T-helper 17 cell (primary cell): Measurements from ENCODE around the gene THAP3. TPM values are rescaled to one million over a fixed set of nuclear protein-coding genes. Genes with fewer than 3 reads are reported as not detected.

Source experiments
- ATAC-seq: fragments of 150-1000 bp; cut with Tn5 transposase; 2 replicates; pipeline ENCODE4 v1.10.0; 2021; ENCODE audit warnings: mild to moderate bottlenecking, moderate library complexity
- DNase-seq, 3 donors: peaks; one replicate each; pipeline versions ENCODE4 v3.0.0 to v3.0.0-alpha.2; 2020 to 2021
- H3K9me3 ChIP-seq: one replicate; pipeline ENCODE4 v1.7.0; 2013; ENCODE audit warnings: low read length, mild to moderate bottlenecking; ENCODE audit not compliant: control insufficient read depth, poor library complexity, severe bottlenecking
- H3K27ac Mint-ChIP-seq: one replicate; pipeline ENCODE4 v1.8.0; 2022; ENCODE audit warnings: mild to moderate bottlenecking, moderate library complexity, mixed read lengths
- H3K27me3 Mint-ChIP-seq: one replicate; pipeline ENCODE4 v1.8.0; 2022; ENCODE audit warnings: mixed read lengths
- H3K36me3 Mint-ChIP-seq: one replicate; pipeline ENCODE4 v1.8.0; 2022; ENCODE audit warnings: low read depth, mixed read lengths
- H3K4me1 Mint-ChIP-seq: one replicate; pipeline ENCODE4 v1.8.0; 2022; ENCODE audit warnings: mild to moderate bottlenecking, mixed read lengths
- H3K4me3 Mint-ChIP-seq: one replicate; pipeline ENCODE4 v1.8.0; 2022; ENCODE audit warnings: mild to moderate bottlenecking, moderate library complexity, mixed read lengths
- total RNA-seq, 4 donors: library from RNA in 2 of 4; stranded (reverse) in 2 of 4; gene quantifications; one replicate each; pipeline ENCODE4 v1.2.3 and lab custom pipeline; 2022 to 2026

The THAP3 gene
- total RNA-seq, 2 donors from 2014 or later, result 13.3 to 14.0 TPM

- no peaks in the 10 kb centered on the region for H3K9me3 ChIP-seq
- Mint-ChIP-seq H3K4me1 (peaks cover 2% of the 10 kb centered on the region), H3K4me3 (no peak overlapping the region), H3K36me3 (no peaks in the 10 kb centered on the region), H3K27ac (no peak overlapping the region), H3K27me3 (no peaks in the 10 kb centered on the region)
- DNase-seq (no peak), ATAC-seq (no peak)
Measured at GRCh38 chr1:6672558-6672957, 47.9 kb downstream of the THAP3 start.

- H3K4me3 Mint-ChIP-seq, result no peak overlapping the region
Measured at GRCh38 chr1:6673816-6674398, 49.2 kb downstream of the THAP3 start.

GRCh38 chr1:6674771-6675170 lies 50.1 kb downstream of the THAP3 start:
- H3K4me3 Mint-ChIP-seq, result no peak overlapping the region

More at GRCh38 chr1:6673816-6674398, 49.2 kb downstream of the THAP3 start:
- no peaks in the 10 kb centered on the region for H3K9me3 ChIP-seq
- ATAC-seq (no peak), DNase-seq (no peak)
- Mint-ChIP-seq H3K36me3 (no peaks in the 10 kb centered on the region), H3K27me3 (no peaks in the 10 kb centered on the region), H3K27ac (no peak overlapping the region), H3K4me1 (peaks cover 2% of the 10 kb centered on the region)

GRCh38 chr1:6675941-6676340 lies 51.3 kb downstream of the THAP3 start:
- ATAC-seq (no peak), DNase-seq (no peak)
- peaks cover 7% of the 10 kb centered on the region for H3K36me3 Mint-ChIP-seq
- H3K4me1 Mint-ChIP-seq, result peaks cover 2% of the 10 kb centered on the region
- no peaks in the 10 kb centered on the region for H3K27me3 Mint-ChIP-seq
- peak overlapping the region; percentile 45 for H3K27ac Mint-ChIP-seq
- H3K4me3 Mint-ChIP-seq, result no peak overlapping the region
- no peaks in the 10 kb centered on the region for H3K9me3 ChIP-seq

More at GRCh38 chr1:6674771-6675170, 50.1 kb downstream of the THAP3 start:
- Mint-ChIP-seq H3K36me3 (peaks cover 2% of the 10 kb centered on the region), H3K4me1 (peaks cover 2% of the 10 kb centered on the region), H3K27ac (no peak overlapping the region), H3K27me3 (no peaks in the 10 kb centered on the region)
- no peak for DNase-seq
- H3K9me3 ChIP-seq, result no peaks in the 10 kb centered on the region
- no peak for ATAC-seq

Other genes with a start within 250 kb of the THAP3 start
- gene ACOT7, start 231.1 kb upstream of the THAP3 start, total RNA-seq, result 1 to 10 TPM; 4.9 to 7.1 TPM
- not detected for gene HES2, start 204.9 kb upstream of the THAP3 start, total RNA-seq
- 10 to 100 TPM; 13.2 to 15.7 TPM for gene ESPN, start 200.1 kb upstream of the THAP3 start, total RNA-seq
- gene TNFRSF25, start 158.7 kb upstream of the THAP3 start, total RNA-seq, result 100 to 1,000 TPM; 393 to 433 TPM
- 10 to 100 TPM; 10.8 to 12.8 TPM for gene PLEKHG5, start 133.2 kb upstream of the THAP3 start, total RNA-seq
- 10 to 100 TPM; 62.3 to 77.7 TPM for gene NOL9, start 70.4 kb upstream of the THAP3 start, total RNA-seq
- gene TAS1R1, start 69.6 kb upstream of the THAP3 start, total RNA-seq, result not detected
- gene ZBTB48, start 44.9 kb upstream of the THAP3 start, total RNA-seq, result 10 to 100 TPM; 34.0 to 34.2 TPM
- gene KLHL21, start 22.0 kb upstream of the THAP3 start, total RNA-seq, result 10 to 100 TPM; 26.1 to 33.8 TPM
- gene PHF13, start 11.1 kb upstream of the THAP3 start, total RNA-seq, result 1 to 10 TPM; 5.9 to 8.0 TPM
- gene DNAJC11, start 76.9 kb downstream of the THAP3 start, total RNA-seq, result 10 to 100 TPM; 38.2 to 39.3 TPM
- 10 to 100 TPM; 55.3 to 69.5 TPM for gene CAMTA1, start 160.6 kb downstream of the THAP3 start, total RNA-seq